ENCODE results near the gene RXRG.

The RXRG gene

GRCh38 chr1:165364568-165365133 lies 80.3 kb downstream of the RXRG start:
- no peak for DNase-seq

- no peak for DNase-seq
Observed at GRCh38 chr1:165356876-165357275, 88.0 kb downstream of the RXRG start.

GRCh38 chr1:165355977-165356811 lies 88.7 kb downstream of the RXRG start, which contains the start of gene LMX1A:
Gene LMX1A (minus strand): TSS chr1:165356715. CDS start chr1:165355559, 1,156 bp downstream.
- DNase-seq = no peak

GRCh38 chr1:165355139-165355976 lies 89.6 kb downstream of the RXRG start:
- no peak for DNase-seq

- DNase-seq = no peak
Observed at GRCh38 chr1:165354739-165355138, 90.2 kb downstream of the RXRG start.

GRCh38 chr1:165353731-165354671 lies 90.9 kb downstream of the RXRG start:
- no peak for DNase-seq

GRCh38 chr1:165352442-165353293 lies 92.3 kb downstream of the RXRG start:
- no peak for DNase-seq

- DNase-seq = no peak
Observed at GRCh38 chr1:165351863-165352441, 93.0 kb downstream of the RXRG start.
